ENCODE measurements around the gene MTMR10. TPM values are rescaled to one million over a fixed set of nuclear protein-coding genes. Genes with fewer than 3 reads are reported as not detected.
A peak's percentile ranks its signal among the peaks of the same experiment; 100 is the strongest.

MTMR10 gene
- total and polyA plus RNA-seq, 5 experiments from 2014 or later = 3.4 to 40.8 (median 9.8) TPM

- Mint-ChIP-seq H3K27me3 (no peaks in the 10 kb centered on the region), H3K36me3 (peaks cover 5 to 27% (median 23%) of the 10 kb centered on the region in 3 donors), H3K27ac (peak within 1 kb of the TSS; percentile 71 to 93 (median 84)), H3K4me1 (peaks cover 19 to 50% (median 45%) of the 10 kb centered on the region in 4 donors), H3K9me3 (peaks cover 0 to 5% (median 0%) of the 10 kb centered on the region in 9 donors), H3K4me3 (peak within 1 kb of the TSS; percentile 90 to 100 (median 96))
- ATAC-seq (peak; percentile 87 to 89), DNase-seq (peak; percentile 49 to 74 (median 66))
- POLR2A ChIA-PET = interaction anchor here (0.7 to 1.3 kb wide), 5 partner anchors 8 to 966 kb away, joined by 3 to 8 read pairs (median 4); partner anchors contain the start of gene MTMR10
These were observed 87.8 kb downstream of the MTMR10 start, which contains the start of gene FAN1 for GRCh38 chr15:30903497-30904187. TSS of gene FAN1 (plus strand) at chr15:30903915. CDS start at chr15:30904664, 749 bp downstream.

- H3K4me1 Mint-ChIP-seq = peaks cover 17 to 46% (median 40%) of the 10 kb centered on the region in 4 donors
- no peak for ATAC-seq
- peak overlapping the region in 2 of 10 donors; percentile 20 to 70 for H3K4me3 Mint-ChIP-seq
- H3K27me3 Mint-ChIP-seq = peaks cover 0 to 1% (median 0%) of the 10 kb centered on the region in 5 donors
- H3K9me3 Mint-ChIP-seq = peaks cover 0 to 5% (median 0%) of the 10 kb centered on the region in 9 donors
- no peak for DNase-seq
- H3K36me3 Mint-ChIP-seq = peaks cover 5 to 25% (median 17%) of the 10 kb centered on the region in 3 donors
- POLR2A ChIA-PET = no interaction called here
- H3K27ac Mint-ChIP-seq = peak overlapping the region in 5 of 10 donors; percentile 7 to 52 (median 19)
These were observed 89.5 kb downstream of the MTMR10 start for GRCh38 chr15:30901889-30902288.

- POLR2A ChIA-PET = interaction anchor here (0.6 kb wide), 1 partner anchor 11 kb away, joined by 3 read pairs; no protein-coding TSS in a partner anchor
- Mint-ChIP-seq H3K4me3 (no peak overlapping the region), H3K4me1 (peaks cover 0 to 4% (median 0%) of the 10 kb centered on the region in 4 donors), H3K27me3 (peaks cover 0 to 3% (median 0%) of the 10 kb centered on the region in 5 donors), H3K27ac (no peak overlapping the region), H3K9me3 (no peaks in the 10 kb centered on the region), H3K36me3 (peaks cover 0 to 6% (median 0%) of the 10 kb centered on the region in 3 donors)
- ATAC-seq = no peak
- no peak for DNase-seq
These were observed 95.2 kb downstream of the MTMR10 start for GRCh38 chr15:30896211-30896606.

GRCh38 chr15:30895461-30896210 is 95.8 kb downstream of the MTMR10 start:
- POLR2A ChIA-PET = interaction anchor here (1.5 kb wide), 1 partner anchor 8 kb away, joined by 3 read pairs; the partner anchor contains the start of gene FAN1
- Mint-ChIP-seq H3K4me1 (peaks cover 0 to 4% (median 0%) of the 10 kb centered on the region in 4 donors), H3K4me3 (no peak overlapping the region), H3K27ac (no peak overlapping the region), H3K27me3 (peaks cover 0 to 3% (median 0%) of the 10 kb centered on the region in 5 donors), H3K9me3 (no peaks in the 10 kb centered on the region), H3K36me3 (peaks cover 0 to 6% (median 0%) of the 10 kb centered on the region in 3 donors)
- ATAC-seq = no peak
- no peak for DNase-seq

GRCh38 chr15:30889196-30889595 is 102.2 kb downstream of the MTMR10 start:
- Mint-ChIP-seq H3K27ac (no peak overlapping the region), H3K27me3 (peaks cover 0 to under 1% (median 0%) of the 10 kb centered on the region in 5 donors), H3K4me1 (peaks cover 0 to under 1% (median 0%) of the 10 kb centered on the region in 4 donors), H3K9me3 (no peaks in the 10 kb centered on the region), H3K36me3 (peaks cover 0 to 6% (median 0%) of the 10 kb centered on the region in 3 donors), H3K4me3 (no peak overlapping the region)
- DNase-seq = no peak
- POLR2A ChIA-PET = no interaction called here
- no peak for ATAC-seq

Other genes starting within 250 kb of the MTMR10 start
- 10 to 100 TPM; 32.7 to 34.8 TPM for gene FAN1, start 87.7 kb downstream of the MTMR10 start, total RNA-seq
- 1 to 10 TPM; 7.4 to 10.0 (median 9.4) TPM for gene FAN1, start 87.7 kb downstream of the MTMR10 start, polyA plus RNA-seq
- not detected for gene TRPM1, start 110.1 kb upstream of the MTMR10 start, total RNA-seq
- gene TRPM1, start 110.1 kb upstream of the MTMR10 start, polyA plus RNA-seq = not detected